Gastroesophageal sphincter (tissue), 3 donors: ENCODE data around the gene LMNTD1.

ENCODE experiments used
- CTCF ChIP-seq, 4 experiments: fragments of 200-600 bp in 2 of 4; fragments of 450-650 bp in 2 of 4; sonication (generic) in 1 of 4; IDR thresholded peaks; one replicate each; pipeline ENCODE4 v1.5.1; 2017 to 2019; ENCODE audit warnings: antibody characterized with exemption in 4 of 4, mild to moderate bottlenecking in 2 of 4, moderate library complexity in 2 of 4
- EP300 ChIP-seq: sonication (generic); formaldehyde crosslinking; IDR thresholded peaks from one replicate; pipeline ENCODE4 v1.6.1; 2017; ENCODE audit warnings: antibody characterized with exemption, mild to moderate bottlenecking
- POLR2AphosphoS5 ChIP-seq: sonication (generic); formaldehyde crosslinking; IDR thresholded peaks from one replicate; pipeline ENCODE4 v1.6.1; 2017; ENCODE audit warnings: antibody characterized with exemption

GRCh38 chr12:25435431-25435830 is 117.7 kb downstream of the LMNTD1 start:
- TF ChIP-seq EP300 = no peak
- TF ChIP-seq CTCF (IDR thresholded peaks at IDR 0.05) = no peak
- TF ChIP-seq POLR2AphosphoS5 = no peak
